ENCODE measurements around the gene SUPT16H.

GRCh38 chr14:21419528-21419927 is 35.7 kb upstream of the SUPT16H start:
- no peak for TF ChIP-seq CTCF (IDR thresholded peaks at IDR 0.05)
- TF ChIP-seq POLR2A (IDR thresholded peaks at IDR 0.05), result no peak

Data from prostate gland (tissue), 2 donors.